Kidney epithelial cell (primary cell): Measurements from ENCODE around the gene CDH11. TPM values are rescaled to one million over a fixed set of nuclear protein-coding genes. Genes with fewer than 3 reads are reported as not detected.

Experiments
- DNase-seq: peaks from one replicate; pipeline ENCODE4 v3.0.0-alpha.2; 2010; ENCODE audit warnings: low read depth
- H3K27me3 ChIP-seq: 2 replicates; pipeline ENCODE4 v1.6.0; 2011; ENCODE audit warnings: low read length; ENCODE audit not compliant: control insufficient read depth, insufficient read depth
- H3K36me3 ChIP-seq: 2 replicates; pipeline ENCODE4 v1.5.1; 2011; ENCODE audit warnings: low read length; ENCODE audit not compliant: control insufficient read depth, insufficient read depth
- H3K4me3 ChIP-seq: 2 replicates; pipeline ENCODE4 v1.5.1; 2011; ENCODE audit warnings: low read depth, mild to moderate bottlenecking, control low read depth, low read length
- total RNA-seq: library from RNA; depleted of rRNA; stranded (reverse); fragments of >200 nt; gene quantifications from 2 replicates; pipeline ENCODE4 v1.2.3, GENCODE V29; 2015
- TF ChIP-seq, protein P1 (sequence below): IDR thresholded peaks from 2 replicates; pipeline ENCODE4 v1.5.1; 2011; ENCODE audit warnings: mild to moderate bottlenecking, moderate library complexity, low read length, control low read depth, inconsistent platforms; ENCODE audit not compliant: insufficient read depth, poor library complexity, severe bottlenecking

CDH11 gene
- total RNA-seq, 1 donor from 2014 or later = 135 TPM

DNA sequence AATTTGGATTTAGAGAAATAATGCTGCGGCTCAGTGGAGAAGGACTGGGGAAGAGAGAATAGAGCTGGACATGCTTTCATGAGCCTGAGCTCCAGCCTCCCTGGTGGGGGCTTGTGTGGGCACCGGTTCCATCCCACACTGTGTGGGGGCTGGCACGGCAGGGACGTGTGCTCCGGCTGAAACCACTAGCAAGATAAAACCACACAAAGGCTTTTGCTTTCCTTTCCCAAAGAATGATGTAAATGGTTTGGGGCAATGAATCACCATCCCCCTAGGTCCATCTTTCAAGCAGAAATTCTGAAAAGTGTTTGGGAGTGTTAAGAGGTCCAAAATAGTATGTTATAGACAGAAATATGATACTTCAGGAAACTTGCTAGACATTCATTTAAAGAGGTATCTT is 77.0 kb downstream of the CDH11 start:
- Histone ChIP-seq H3K36me3 (no peaks in the 10 kb centered on the region), H3K4me3 (no peak overlapping the region), H3K27me3 (no peaks in the 10 kb centered on the region)
- TF ChIP-seq, protein P1, sequence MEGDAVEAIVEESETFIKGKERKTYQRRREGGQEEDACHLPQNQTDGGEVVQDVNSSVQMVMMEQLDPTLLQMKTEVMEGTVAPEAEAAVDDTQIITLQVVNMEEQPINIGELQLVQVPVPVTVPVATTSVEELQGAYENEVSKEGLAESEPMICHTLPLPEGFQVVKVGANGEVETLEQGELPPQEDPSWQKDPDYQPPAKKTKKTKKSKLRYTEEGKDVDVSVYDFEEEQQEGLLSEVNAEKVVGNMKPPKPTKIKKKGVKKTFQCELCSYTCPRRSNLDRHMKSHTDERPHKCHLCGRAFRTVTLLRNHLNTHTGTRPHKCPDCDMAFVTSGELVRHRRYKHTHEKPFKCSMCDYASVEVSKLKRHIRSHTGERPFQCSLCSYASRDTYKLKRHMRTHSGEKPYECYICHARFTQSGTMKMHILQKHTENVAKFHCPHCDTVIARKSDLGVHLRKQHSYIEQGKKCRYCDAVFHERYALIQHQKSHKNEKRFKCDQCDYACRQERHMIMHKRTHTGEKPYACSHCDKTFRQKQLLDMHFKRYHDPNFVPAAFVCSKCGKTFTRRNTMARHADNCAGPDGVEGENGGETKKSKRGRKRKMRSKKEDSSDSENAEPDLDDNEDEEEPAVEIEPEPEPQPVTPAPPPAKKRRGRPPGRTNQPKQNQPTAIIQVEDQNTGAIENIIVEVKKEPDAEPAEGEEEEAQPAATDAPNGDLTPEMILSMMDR = no peak
- DNase-seq = peak; percentile 47

GRCh38 chr16:65044026-65044425 is 77.8 kb downstream of the CDH11 start:
- H3K4me3 ChIP-seq = no peak overlapping the region
- no peak for DNase-seq
- TF ChIP-seq, protein P1 = no peak
- no peaks in the 10 kb centered on the region for H3K27me3 ChIP-seq
- no peaks in the 10 kb centered on the region for H3K36me3 ChIP-seq

DNA sequence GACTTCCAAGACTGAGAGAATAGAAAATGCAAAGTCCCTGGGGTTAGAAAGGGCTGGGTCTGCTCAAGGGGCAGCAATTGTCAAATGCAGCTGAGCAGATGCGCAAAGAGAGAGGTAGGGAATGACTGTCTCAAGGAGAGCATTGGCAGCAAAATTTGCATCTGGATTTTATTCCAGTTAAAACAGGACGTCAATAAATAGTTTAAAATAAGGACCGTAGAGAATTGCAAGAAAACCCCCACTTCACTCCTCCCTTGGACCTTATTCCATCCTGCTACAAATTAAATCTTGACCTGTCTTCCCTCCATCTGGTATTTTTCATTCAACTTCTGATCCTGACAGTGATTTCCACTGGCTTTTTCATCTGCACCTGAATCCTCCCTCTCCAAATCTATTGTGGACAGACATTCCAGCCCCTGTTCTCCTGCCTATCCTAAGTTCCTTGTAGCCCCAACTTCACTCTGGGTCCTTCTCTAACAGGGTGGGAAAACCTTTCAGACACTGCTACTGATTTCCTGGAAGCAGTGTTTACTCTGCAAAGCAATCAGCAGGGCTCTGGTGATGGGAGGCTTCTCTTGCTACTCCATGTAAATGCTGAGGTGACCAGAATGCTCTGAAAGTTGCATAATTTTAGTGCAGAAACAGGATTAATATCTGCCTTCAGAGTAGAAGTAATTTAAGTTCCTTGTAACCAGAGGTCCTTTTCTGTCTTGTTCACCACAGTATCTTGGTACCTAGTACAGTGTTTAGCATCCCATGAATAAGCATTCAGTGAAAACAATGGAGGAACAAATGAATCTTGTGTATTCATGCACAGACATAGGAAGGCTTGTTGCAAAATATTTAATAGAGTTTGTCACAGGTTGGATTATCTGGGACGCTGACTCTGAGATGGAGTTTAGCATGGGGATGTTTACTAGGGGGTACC is 79.2 kb downstream of the CDH11 start:
- TF ChIP-seq, protein P1 = no peak
- Histone ChIP-seq H3K36me3 (no peaks in the 10 kb centered on the region), H3K4me3 (no peak overlapping the region), H3K27me3 (no peaks in the 10 kb centered on the region)
- DNase-seq = no peak

DNA sequence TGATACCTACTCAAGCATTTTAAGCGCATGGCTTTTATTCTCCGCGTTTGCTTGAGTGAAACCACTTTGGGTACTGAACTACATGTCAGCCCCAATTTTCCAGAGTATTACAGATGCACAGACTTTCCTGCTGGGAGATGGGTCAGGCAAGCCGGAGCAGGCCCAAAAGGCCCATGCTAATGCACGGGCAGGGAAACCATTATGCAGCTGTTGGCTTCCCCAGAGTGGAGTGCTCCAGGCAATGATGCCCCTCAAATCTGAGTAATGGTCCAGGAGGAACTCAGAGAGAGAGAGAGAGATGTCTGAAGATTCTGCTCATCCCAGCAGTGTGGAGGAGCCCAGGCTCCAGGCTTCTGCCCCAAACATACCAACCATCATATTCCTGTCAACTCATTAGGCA is 80.2 kb downstream of the CDH11 start:
- Histone ChIP-seq H3K4me3 (no peak overlapping the region), H3K36me3 (no peaks in the 10 kb centered on the region), H3K27me3 (no peaks in the 10 kb centered on the region)
- DNase-seq = no peak
- TF ChIP-seq, protein P1 = no peak

DNA sequence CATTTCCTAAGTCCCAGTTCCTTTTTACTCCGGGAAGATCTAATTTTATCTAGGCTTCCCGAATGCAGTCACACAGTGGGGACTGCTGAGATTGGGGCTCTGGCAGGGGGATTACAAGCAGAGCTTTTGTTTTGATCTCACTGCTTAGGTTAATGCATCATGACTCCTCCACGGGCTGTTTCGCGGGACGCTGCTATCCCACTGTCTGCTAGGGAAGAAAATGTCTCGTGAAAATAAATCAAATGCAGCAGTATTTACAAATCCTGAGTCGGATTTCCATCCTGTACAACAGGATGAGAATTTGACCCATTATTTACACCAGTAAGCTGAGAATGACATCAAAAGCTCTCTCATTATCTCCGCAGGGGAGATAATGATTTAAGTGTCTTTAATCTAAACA is 83.8 kb downstream of the CDH11 start:
- Histone ChIP-seq H3K27me3 (no peaks in the 10 kb centered on the region), H3K4me3 (no peak overlapping the region), H3K36me3 (no peaks in the 10 kb centered on the region)
- TF ChIP-seq, protein P1 = no peak
- no peak for DNase-seq

DNA sequence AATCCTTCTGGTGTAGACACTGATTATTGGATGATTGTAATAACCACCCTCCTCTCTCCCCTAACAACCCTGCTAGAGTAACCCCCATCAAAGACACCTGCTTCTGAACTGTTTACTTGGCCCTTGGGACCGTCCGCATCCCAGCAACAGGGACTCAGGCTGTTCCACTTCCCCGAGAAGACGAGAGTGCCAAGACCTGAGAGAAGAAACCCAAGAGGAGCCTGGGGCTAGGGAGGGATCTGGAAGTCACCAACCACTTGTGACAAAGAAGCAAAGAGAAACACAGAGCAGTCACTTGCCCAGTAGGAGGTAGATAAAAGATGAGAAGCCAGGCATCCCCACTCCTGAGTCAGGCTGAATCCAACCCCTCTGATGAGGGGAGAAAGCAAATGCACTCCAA is 84.3 kb downstream of the CDH11 start:
- TF ChIP-seq, protein P1 = no peak
- no peaks in the 10 kb centered on the region for H3K27me3 ChIP-seq
- H3K4me3 ChIP-seq = no peak overlapping the region
- no peaks in the 10 kb centered on the region for H3K36me3 ChIP-seq
- no peak for DNase-seq
